Ovary (tissue), 9 donors: Measurements from ENCODE around the gene GNPTAB. TPM values are rescaled to one million over a fixed set of nuclear protein-coding genes. Genes with fewer than 3 reads are reported as not detected.

Source experiments
- DNase-seq, 5 donors: peaks; one replicate each; pipeline ENCODE4 v3.0.0-alpha.2; 2019 to 2020
- H3K27ac ChIP-seq, 2 donors: fragments of 200-600 bp; one replicate each; pipeline versions ENCODE4 v1.5.1 to v1.8.0; 2019 to 2022
- H3K27me3 ChIP-seq: fragments of 200-600 bp; one replicate; pipeline ENCODE4 v1.8.0; 2022
- H3K36me3 ChIP-seq: fragments of 200-600 bp; sonication (generic); one replicate; pipeline ENCODE4 v1.5.1; 2019
- H3K4me1 ChIP-seq: one replicate; pipeline ENCODE4 v1.8.1; 2013; ENCODE audit warnings: mild to moderate bottlenecking, moderate library complexity; ENCODE audit not compliant: insufficient read depth
- H3K4me3 ChIP-seq: fragments of 200-600 bp; sonication (generic); one replicate; pipeline ENCODE4 v1.5.1; 2017
- H3K9me3 ChIP-seq, 2 donors: fragments of 200-600 bp in 1 of 2; sonication (generic) in 1 of 2; one replicate each; pipeline versions ENCODE4 v1.5.1 to v1.8.1; 2013 to 2019; ENCODE audit warnings: mild to moderate bottlenecking in 1 of 2, moderate library complexity in 1 of 2
- EP300 ChIP-seq: sonication (generic); formaldehyde crosslinking; IDR thresholded peaks from one replicate; pipeline ENCODE4 v1.6.1; 2017; ENCODE audit warnings: antibody characterized with exemption
- POLR2A ChIP-seq: fragments of 450-650 bp; IDR thresholded peaks from one replicate; pipeline ENCODE4 v1.6.1; 2017; ENCODE audit warnings: antibody characterized with exemption, mild to moderate bottlenecking, moderate library complexity
- WGBS, 3 donors: extraction: QIAGEN DNeasy Blood & Tissue Kit in 1 of 3; methylation state at CpG; one replicate each; pipeline versions ENCODE4 v1.1.5 to v1.1.7; 2013 to 2017; 5-methylcytosine and 5-hydroxymethylcytosine counted together
- intact Hi-C, 4 donors: fragments of 100-400 bp; cut with DNase I; formaldehyde crosslinking; loops; one replicate each; pipeline versions ENCODE4 v1.11.0 to v1.15.1; 2022 to 2023
- polyA plus RNA-seq, 2 donors: library from polyadenylated mRNA; stranded (reverse); fragments of 200-250 nt in 1 of 2; fragments of 350-450 nt in 1 of 2; fragmentation: Illumina TruSeq in 1 of 2; extraction: RNeasy Lipid Tissue Mini Kit (QIAGEN cat#74804) in 1 of 2; gene quantifications; one replicate each; pipeline ENCODE4 v1.2.3, GENCODE V29; 2013 to 2014
- total RNA-seq, 7 donors: library from RNA; depleted of rRNA in 2 of 7; stranded (reverse); fragments of >200 nt in 2 of 7; fragmentation: NEBNext Ultra II Directional in 3 of 7; extraction: Animal tissue kit (Norgen Biotek cat#: 25700) in 3 of 7; gene quantifications; one replicate each; pipeline versions ENCODE4 v1.1.0 to v1.2.4, GENCODE V29; 2016 to 2023
- TF ChIP-seq, protein P1 (sequence below), 3 donors: fragments of 450-650 bp in 2 of 3; fragments of 200-600 bp in 1 of 3; IDR thresholded peaks; one replicate each; pipeline versions ENCODE4 v1.5.1 to v1.8.0; 2016 to 2022; ENCODE audit warnings: antibody characterized with exemption in 3 of 3, mild to moderate bottlenecking in 1 of 3
- donor health status: DM: no; HTN: no; CAD: no; lungs with moderate emphysema.
- donor health status: DM: no; HTN: no; CAD: no.
- donor health status: Bipolar disorder and iron deficiency.
- donor health status: DM: yes; HTN: yes; CAD: no.
- donor health status: DM: no; HTN: no; CAD: no.
- donor health status: DM: yes; HTN: yes; CAD: no.

The GNPTAB gene
- total and polyA plus RNA-seq, 9 donors: 7.1 to 24.2 (median 16.6) TPM

- TF ChIP-seq EP300 (no peak), POLR2A (no peak)
- TF ChIP-seq, protein P1, sequence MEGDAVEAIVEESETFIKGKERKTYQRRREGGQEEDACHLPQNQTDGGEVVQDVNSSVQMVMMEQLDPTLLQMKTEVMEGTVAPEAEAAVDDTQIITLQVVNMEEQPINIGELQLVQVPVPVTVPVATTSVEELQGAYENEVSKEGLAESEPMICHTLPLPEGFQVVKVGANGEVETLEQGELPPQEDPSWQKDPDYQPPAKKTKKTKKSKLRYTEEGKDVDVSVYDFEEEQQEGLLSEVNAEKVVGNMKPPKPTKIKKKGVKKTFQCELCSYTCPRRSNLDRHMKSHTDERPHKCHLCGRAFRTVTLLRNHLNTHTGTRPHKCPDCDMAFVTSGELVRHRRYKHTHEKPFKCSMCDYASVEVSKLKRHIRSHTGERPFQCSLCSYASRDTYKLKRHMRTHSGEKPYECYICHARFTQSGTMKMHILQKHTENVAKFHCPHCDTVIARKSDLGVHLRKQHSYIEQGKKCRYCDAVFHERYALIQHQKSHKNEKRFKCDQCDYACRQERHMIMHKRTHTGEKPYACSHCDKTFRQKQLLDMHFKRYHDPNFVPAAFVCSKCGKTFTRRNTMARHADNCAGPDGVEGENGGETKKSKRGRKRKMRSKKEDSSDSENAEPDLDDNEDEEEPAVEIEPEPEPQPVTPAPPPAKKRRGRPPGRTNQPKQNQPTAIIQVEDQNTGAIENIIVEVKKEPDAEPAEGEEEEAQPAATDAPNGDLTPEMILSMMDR (IDR thresholded peaks at IDR 0.05): no peak
These were observed 21.6 kb downstream of the GNPTAB start for GRCh38 chr12:101809208-101809607.

DNA sequence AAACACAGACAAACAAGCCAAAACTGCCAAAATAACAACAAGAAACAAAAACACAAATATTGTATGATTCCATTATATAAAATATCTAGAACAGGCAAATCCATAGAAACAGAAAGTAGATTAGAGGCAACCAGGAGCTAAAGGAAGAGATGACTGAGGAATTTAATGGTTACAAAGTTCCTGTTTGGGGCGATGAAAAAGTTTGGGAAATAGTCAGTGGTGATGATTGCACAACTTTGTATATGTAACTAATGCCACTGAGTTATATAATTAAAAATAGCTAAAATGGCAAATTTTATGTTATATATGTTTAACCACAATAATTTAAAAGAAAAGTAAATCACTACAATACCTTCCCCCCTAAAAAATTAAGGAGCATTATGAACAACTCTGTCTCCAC is 24.5 kb downstream of the GNPTAB start:
- no peak overlapping the region for H3K27ac ChIP-seq
- no peaks in the 10 kb centered on the region for H3K9me3 ChIP-seq
- peaks cover 2% of the 10 kb centered on the region for H3K4me1 ChIP-seq
- WGBS, 3 donors: 86 to 100% (median 90%) methylated on average over 1 of the region's 1 CpG
- DNase-seq: no peak
- H3K27me3 ChIP-seq: no peaks in the 10 kb centered on the region
- TF ChIP-seq, protein P1 (IDR thresholded peaks at IDR 0.05): no peak
- TF ChIP-seq POLR2A: no peak
- no peak for TF ChIP-seq EP300
- H3K36me3 ChIP-seq: no peaks in the 10 kb centered on the region
- no peak overlapping the region for H3K4me3 ChIP-seq
- intact Hi-C loops: no loop called here

More at GRCh38 chr12:101809208-101809607, 21.6 kb downstream of the GNPTAB start:
- H3K4me1 ChIP-seq: peaks cover 2% of the 10 kb centered on the region
- intact Hi-C loops: no loop called here
- no peak overlapping the region for H3K4me3 ChIP-seq
- WGBS, 3 donors: 80 to 89% (median 87%) methylated on average over 2 of the region's 2 CpGs
- H3K27ac ChIP-seq: no peak overlapping the region
- no peak for DNase-seq
- no peaks in the 10 kb centered on the region for H3K9me3 ChIP-seq
- no peaks in the 10 kb centered on the region for H3K36me3 ChIP-seq
- H3K27me3 ChIP-seq: no peaks in the 10 kb centered on the region

DNA sequence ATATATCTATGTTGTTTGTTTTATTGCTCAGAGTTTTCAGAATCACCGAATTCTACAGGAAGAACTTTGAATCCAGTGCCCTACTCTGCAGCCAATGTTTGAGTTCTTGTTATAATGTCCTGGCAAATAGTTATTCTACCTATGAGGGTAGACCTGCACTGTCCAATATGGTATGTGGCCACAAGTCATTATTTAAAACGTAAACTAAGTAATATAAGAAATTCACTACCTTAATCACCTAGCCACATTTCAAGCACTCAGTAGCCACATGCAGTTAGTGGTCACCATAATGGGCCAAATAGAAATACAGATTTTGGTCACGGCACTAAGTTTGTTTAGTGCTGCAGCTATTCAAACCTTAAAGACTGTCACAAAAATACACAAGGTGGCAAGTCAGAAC is 26.4 kb downstream of the GNPTAB start:
- DNase-seq: no peak
- H3K27me3 ChIP-seq: no peaks in the 10 kb centered on the region
- no peaks in the 10 kb centered on the region for H3K36me3 ChIP-seq
- no peak overlapping the region for H3K4me3 ChIP-seq
- no peaks in the 10 kb centered on the region for H3K4me1 ChIP-seq
- WGBS, 3 donors: 88 to 92% (median 91%) methylated on average over 3 of the region's 3 CpGs
- intact Hi-C loops: no loop called here
- H3K27ac ChIP-seq: no peak overlapping the region
- TF ChIP-seq EP300: no peak
- TF ChIP-seq POLR2A: no peak
- no peaks in the 10 kb centered on the region for H3K9me3 ChIP-seq

DNA sequence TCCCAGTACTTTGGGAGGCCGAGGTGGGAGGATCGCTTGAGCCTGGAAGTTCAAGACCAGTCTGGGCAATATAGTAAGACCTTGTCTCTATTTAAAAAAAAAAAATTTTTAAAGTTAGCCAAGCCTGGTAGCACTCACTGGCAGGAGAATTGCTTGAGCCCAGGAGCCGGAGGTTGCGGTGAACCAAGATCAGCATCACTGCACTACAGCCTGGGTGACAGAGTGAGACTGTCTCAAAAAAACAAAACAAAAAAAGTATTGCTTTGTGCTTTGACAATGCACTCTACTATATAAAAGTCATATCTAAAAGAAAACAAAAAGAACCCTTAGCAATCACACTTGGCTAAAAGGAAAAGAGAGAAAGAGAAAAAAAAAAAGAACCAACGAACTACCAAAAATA is 26.8 kb downstream of the GNPTAB start:
- H3K36me3 ChIP-seq: no peaks in the 10 kb centered on the region
- no peak for DNase-seq
- H3K4me3 ChIP-seq: no peak overlapping the region
- no peak overlapping the region for H3K27ac ChIP-seq
- TF ChIP-seq POLR2A: no peak
- no peak for TF ChIP-seq EP300
- TF ChIP-seq, protein P1 (IDR thresholded peaks at IDR 0.05): no peak
- no peaks in the 10 kb centered on the region for H3K4me1 ChIP-seq
- intact Hi-C loops: no loop called here
- no peaks in the 10 kb centered on the region for H3K27me3 ChIP-seq
- 89 to 90% (median 90%) methylated on average over 5 of the region's 5 CpGs for WGBS, 3 donors
- no peaks in the 10 kb centered on the region for H3K9me3 ChIP-seq

DNA sequence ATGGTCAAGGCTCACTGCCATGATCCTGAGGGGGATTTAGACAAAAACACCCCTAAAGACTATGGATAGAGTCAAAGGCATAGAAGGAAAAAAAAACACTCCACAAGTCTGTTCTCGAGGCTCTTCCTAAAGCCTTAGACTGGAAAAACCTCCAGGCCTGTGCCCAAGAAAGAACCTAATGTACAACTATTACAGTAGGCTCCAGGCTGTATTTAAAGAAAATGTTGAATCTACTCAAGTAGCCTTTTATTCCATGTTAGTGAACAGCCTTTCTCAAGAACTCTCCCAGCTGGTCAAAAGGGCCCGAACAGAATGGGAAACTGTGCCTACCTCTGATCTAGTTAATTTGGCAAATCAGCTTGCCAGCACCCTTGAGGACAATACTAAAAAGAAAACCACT is 28.3 kb downstream of the GNPTAB start:
- Histone ChIP-seq H3K9me3 (no peaks in the 10 kb centered on the region), H3K4me3 (no peak overlapping the region), H3K27ac (no peak overlapping the region), H3K36me3 (no peaks in the 10 kb centered on the region), H3K4me1 (no peaks in the 10 kb centered on the region), H3K27me3 (no peaks in the 10 kb centered on the region)
- 79 to 89% (median 81%) methylated on average over 2 of the region's 2 CpGs for WGBS, 3 donors
- no peak for DNase-seq
- TF ChIP-seq, protein P1 (IDR thresholded peaks at IDR 0.05): no peak
- TF ChIP-seq EP300: no peak
- no peak for TF ChIP-seq POLR2A
- intact Hi-C loops: no loop called here
